Measurements from ENCODE around the gene SYNDIG1.

The SYNDIG1 gene

GRCh38 chr20:24455081-24455480 is 14.3 kb upstream of the SYNDIG1 start:
- Mint-ChIP-seq H3K27me3 (ENCODE audit: low read depth) (peaks cover 11% of the 10 kb centered on the region), H3K9me3 (no peaks in the 10 kb centered on the region), H3K4me1 (ENCODE audit: low read depth) (peaks cover 5% of the 10 kb centered on the region), H3K27ac (peak overlapping the region; percentile 23), H3K36me3 (ENCODE audit: low read depth) (no peaks in the 10 kb centered on the region), H3K4me3 (no peak overlapping the region)

GRCh38 chr20:24456398-24456781 is 13.0 kb upstream of the SYNDIG1 start:
- no peaks in the 10 kb centered on the region for H3K36me3 Mint-ChIP-seq (ENCODE audit: low read depth)
- no peak overlapping the region for H3K27ac Mint-ChIP-seq
- H3K4me3 Mint-ChIP-seq = no peak overlapping the region
- no peaks in the 10 kb centered on the region for H3K9me3 Mint-ChIP-seq
- peaks cover 11% of the 10 kb centered on the region for H3K27me3 Mint-ChIP-seq (ENCODE audit: low read depth)
- H3K4me1 Mint-ChIP-seq (ENCODE audit: low read depth) = peaks cover 5% of the 10 kb centered on the region

- no peak overlapping the region for H3K4me3 Mint-ChIP-seq
- H3K27me3 Mint-ChIP-seq (ENCODE audit: low read depth) = peaks cover 11% of the 10 kb centered on the region
- H3K36me3 Mint-ChIP-seq (ENCODE audit: low read depth) = no peaks in the 10 kb centered on the region
- H3K27ac Mint-ChIP-seq = no peak overlapping the region
- H3K4me1 Mint-ChIP-seq (ENCODE audit: low read depth) = peaks cover 5% of the 10 kb centered on the region
- H3K9me3 Mint-ChIP-seq = no peaks in the 10 kb centered on the region
These were observed 11.0 kb upstream of the SYNDIG1 start for GRCh38 chr20:24458436-24458835.

GRCh38 chr20:24459733-24460132 is 9.7 kb upstream of the SYNDIG1 start:
- Mint-ChIP-seq H3K4me1 (ENCODE audit: low read depth) (no peaks in the 10 kb centered on the region), H3K9me3 (no peaks in the 10 kb centered on the region), H3K27ac (no peak overlapping the region), H3K36me3 (ENCODE audit: low read depth) (no peaks in the 10 kb centered on the region), H3K27me3 (ENCODE audit: low read depth) (peaks cover 11% of the 10 kb centered on the region), H3K4me3 (no peak overlapping the region)

GRCh38 chr20:24460712-24461111 is 8.7 kb upstream of the SYNDIG1 start:
- no peak overlapping the region for H3K4me3 Mint-ChIP-seq
- peaks cover 11% of the 10 kb centered on the region for H3K27me3 Mint-ChIP-seq (ENCODE audit: low read depth)
- H3K27ac Mint-ChIP-seq = no peak overlapping the region
- H3K4me1 Mint-ChIP-seq (ENCODE audit: low read depth) = no peaks in the 10 kb centered on the region
- no peaks in the 10 kb centered on the region for H3K9me3 Mint-ChIP-seq
- H3K36me3 Mint-ChIP-seq (ENCODE audit: low read depth) = no peaks in the 10 kb centered on the region

GRCh38 chr20:24461848-24462247 is 7.6 kb upstream of the SYNDIG1 start:
- Mint-ChIP-seq H3K4me1 (ENCODE audit: low read depth) (no peaks in the 10 kb centered on the region), H3K36me3 (ENCODE audit: low read depth) (no peaks in the 10 kb centered on the region), H3K27ac (no peak overlapping the region), H3K9me3 (no peaks in the 10 kb centered on the region), H3K27me3 (ENCODE audit: low read depth) (peaks cover 13% of the 10 kb centered on the region), H3K4me3 (no peak overlapping the region)

GRCh38 chr20:24462460-24463010 is 6.9 kb upstream of the SYNDIG1 start:
- no peaks in the 10 kb centered on the region for H3K36me3 Mint-ChIP-seq (ENCODE audit: low read depth)
- no peaks in the 10 kb centered on the region for H3K4me1 Mint-ChIP-seq (ENCODE audit: low read depth)
- no peak overlapping the region for H3K4me3 Mint-ChIP-seq
- H3K9me3 Mint-ChIP-seq = no peaks in the 10 kb centered on the region
- peaks cover 14% of the 10 kb centered on the region for H3K27me3 Mint-ChIP-seq (ENCODE audit: low read depth)
- H3K27ac Mint-ChIP-seq = no peak overlapping the region

- Mint-ChIP-seq H3K4me1 (ENCODE audit: low read depth) (no peaks in the 10 kb centered on the region), H3K36me3 (ENCODE audit: low read depth) (no peaks in the 10 kb centered on the region), H3K4me3 (no peak overlapping the region), H3K27ac (no peak overlapping the region), H3K9me3 (no peaks in the 10 kb centered on the region), H3K27me3 (ENCODE audit: low read depth) (peaks cover 30% of the 10 kb centered on the region)
These were observed 4.3 kb upstream of the SYNDIG1 start for GRCh38 chr20:24465159-24465558.

GRCh38 chr20:24465730-24466129 is 3.7 kb upstream of the SYNDIG1 start:
- H3K27me3 Mint-ChIP-seq (ENCODE audit: low read depth) = peaks cover 36% of the 10 kb centered on the region
- H3K4me1 Mint-ChIP-seq (ENCODE audit: low read depth) = no peaks in the 10 kb centered on the region
- H3K36me3 Mint-ChIP-seq (ENCODE audit: low read depth) = no peaks in the 10 kb centered on the region
- no peak overlapping the region for H3K27ac Mint-ChIP-seq
- H3K9me3 Mint-ChIP-seq = no peaks in the 10 kb centered on the region
- H3K4me3 Mint-ChIP-seq = no peak overlapping the region

GRCh38 chr20:24468401-24469115 is 871 bp upstream of the SYNDIG1 start:
- Mint-ChIP-seq H3K27ac (no peak overlapping the region), H3K36me3 (ENCODE audit: low read depth) (no peaks in the 10 kb centered on the region), H3K9me3 (no peaks in the 10 kb centered on the region), H3K27me3 (ENCODE audit: low read depth) (peaks cover 64% of the 10 kb centered on the region), H3K4me3 (no peak overlapping the region), H3K4me1 (ENCODE audit: low read depth) (no peaks in the 10 kb centered on the region)

GRCh38 chr20:24469894-24470745 is 691 bp downstream of the SYNDIG1 start:
- no peak overlapping the region for H3K4me3 Mint-ChIP-seq
- no peaks in the 10 kb centered on the region for H3K9me3 Mint-ChIP-seq
- H3K36me3 Mint-ChIP-seq (ENCODE audit: low read depth) = no peaks in the 10 kb centered on the region
- H3K27ac Mint-ChIP-seq = no peak overlapping the region
- H3K4me1 Mint-ChIP-seq (ENCODE audit: low read depth) = no peaks in the 10 kb centered on the region
- peaks cover 75% of the 10 kb centered on the region for H3K27me3 Mint-ChIP-seq (ENCODE audit: low read depth)

- H3K9me3 Mint-ChIP-seq = no peaks in the 10 kb centered on the region
- no peak overlapping the region for H3K4me3 Mint-ChIP-seq
- no peaks in the 10 kb centered on the region for H3K4me1 Mint-ChIP-seq (ENCODE audit: low read depth)
- peaks cover 75% of the 10 kb centered on the region for H3K27me3 Mint-ChIP-seq (ENCODE audit: low read depth)
- no peak overlapping the region for H3K27ac Mint-ChIP-seq
- H3K36me3 Mint-ChIP-seq (ENCODE audit: low read depth) = no peaks in the 10 kb centered on the region
These were observed 1.5 kb downstream of the SYNDIG1 start for GRCh38 chr20:24470746-24471582.

- H3K27ac Mint-ChIP-seq = no peak overlapping the region
- H3K4me1 Mint-ChIP-seq (ENCODE audit: low read depth) = no peaks in the 10 kb centered on the region
- H3K4me3 Mint-ChIP-seq = no peak overlapping the region
- no peaks in the 10 kb centered on the region for H3K36me3 Mint-ChIP-seq (ENCODE audit: low read depth)
- H3K9me3 Mint-ChIP-seq = no peaks in the 10 kb centered on the region
- H3K27me3 Mint-ChIP-seq (ENCODE audit: low read depth) = peaks cover 64% of the 10 kb centered on the region
These were observed 3.0 kb downstream of the SYNDIG1 start for GRCh38 chr20:24472426-24472825.

- peaks cover 52% of the 10 kb centered on the region for H3K27me3 Mint-ChIP-seq (ENCODE audit: low read depth)
- H3K4me3 Mint-ChIP-seq = no peak overlapping the region
- H3K27ac Mint-ChIP-seq = no peak overlapping the region
These were observed 4.2 kb downstream of the SYNDIG1 start for GRCh38 chr20:24473435-24474223.

More at GRCh38 chr20:24473435-24474223, 4.2 kb downstream of the SYNDIG1 start:
- Mint-ChIP-seq H3K36me3 (ENCODE audit: low read depth) (no peaks in the 10 kb centered on the region), H3K9me3 (no peaks in the 10 kb centered on the region), H3K4me1 (ENCODE audit: low read depth) (no peaks in the 10 kb centered on the region)
